ENCODE data around the gene SETX.

Gene SETX

GRCh38 chr9:132334364-132334763, 20.4 kb downstream of the SETX start:
- no peak overlapping the region for H3K4me3 ChIP-seq (replicated peaks; ENCODE audit: low read depth, low read length)
- TF ChIP-seq CTCF (IDR thresholded peaks at IDR 0.05; ENCODE audit: low read length, missing control alignments): no peak
- no peak for DNase-seq (ENCODE audit: low read depth)

- TF ChIP-seq CTCF (IDR thresholded peaks at IDR 0.05; ENCODE audit: low read length, missing control alignments): no peak
- no peak for DNase-seq (ENCODE audit: low read depth)
- H3K4me3 ChIP-seq (replicated peaks; ENCODE audit: low read depth, low read length): no peak overlapping the region
Measured at GRCh38 chr9:132333556-132333955, 21.2 kb downstream of the SETX start.

GRCh38 chr9:132328580-132328979, 26.2 kb downstream of the SETX start:
- no peak for DNase-seq (ENCODE audit: low read depth)
- TF ChIP-seq CTCF (IDR thresholded peaks at IDR 0.05; ENCODE audit: low read length, missing control alignments): no peak
- no peak overlapping the region for H3K4me3 ChIP-seq (replicated peaks; ENCODE audit: low read depth, low read length)

GRCh38 chr9:132327537-132327936, 27.2 kb downstream of the SETX start:
- no peak for TF ChIP-seq CTCF (IDR thresholded peaks at IDR 0.05; ENCODE audit: low read length, missing control alignments)
- DNase-seq (ENCODE audit: low read depth): no peak
- H3K4me3 ChIP-seq (replicated peaks; ENCODE audit: low read depth, low read length): no peak overlapping the region

GRCh38 chr9:132324425-132324824, 30.4 kb downstream of the SETX start:
- no peak overlapping the region for H3K4me3 ChIP-seq (replicated peaks; ENCODE audit: low read depth, low read length)
- DNase-seq (ENCODE audit: low read depth): no peak
- TF ChIP-seq CTCF (IDR thresholded peaks at IDR 0.05; ENCODE audit: low read length, missing control alignments): no peak

- DNase-seq (ENCODE audit: low read depth): peak; percentile 74
- no peak overlapping the region for H3K4me3 ChIP-seq (replicated peaks; ENCODE audit: low read depth, low read length)
Measured at GRCh38 chr9:132319421-132320110, 35.2 kb downstream of the SETX start.

More at GRCh38 chr9:132319421-132320110, 35.2 kb downstream of the SETX start:
- TF ChIP-seq CTCF (IDR thresholded peaks at IDR 0.05; ENCODE audit: low read length, missing control alignments): no peak
